ENCODE data around the gene KISS1R. TPM values are rescaled to one million over a fixed set of nuclear protein-coding genes. Genes with fewer than 3 reads are reported as not detected.

KISS1R gene
- total and polyA plus RNA-seq, 12 donors = 0.25 to 0.44 TPM; not detected in 10

GRCh38 chr19:931860-932647, 14.9 kb downstream of the KISS1R start:
- H3K36me3 ChIP-seq (replicated peaks in 1 of 2) = no peaks in the 10 kb centered on the region
- H3K4me3 ChIP-seq = no peak overlapping the region
- intact Hi-C loops (cut with DNase I) = no loop called here
- H3K4me1 ChIP-seq (replicated peaks in 1 of 2) = peaks cover 21 to 25% of the 10 kb centered on the region in 2 donors
- 87 to 93% (median 88%) methylated on average over 29 to 32 of the region's 32 CpGs for WGBS, 4 donors
- no peaks in the 10 kb centered on the region for H3K27me3 ChIP-seq
- peak in 1 of 7 donors; percentile 20 for DNase-seq
- no peak for TF ChIP-seq POLR2A (IDR thresholded peaks at IDR 0.05)
- TF ChIP-seq, protein P1, sequence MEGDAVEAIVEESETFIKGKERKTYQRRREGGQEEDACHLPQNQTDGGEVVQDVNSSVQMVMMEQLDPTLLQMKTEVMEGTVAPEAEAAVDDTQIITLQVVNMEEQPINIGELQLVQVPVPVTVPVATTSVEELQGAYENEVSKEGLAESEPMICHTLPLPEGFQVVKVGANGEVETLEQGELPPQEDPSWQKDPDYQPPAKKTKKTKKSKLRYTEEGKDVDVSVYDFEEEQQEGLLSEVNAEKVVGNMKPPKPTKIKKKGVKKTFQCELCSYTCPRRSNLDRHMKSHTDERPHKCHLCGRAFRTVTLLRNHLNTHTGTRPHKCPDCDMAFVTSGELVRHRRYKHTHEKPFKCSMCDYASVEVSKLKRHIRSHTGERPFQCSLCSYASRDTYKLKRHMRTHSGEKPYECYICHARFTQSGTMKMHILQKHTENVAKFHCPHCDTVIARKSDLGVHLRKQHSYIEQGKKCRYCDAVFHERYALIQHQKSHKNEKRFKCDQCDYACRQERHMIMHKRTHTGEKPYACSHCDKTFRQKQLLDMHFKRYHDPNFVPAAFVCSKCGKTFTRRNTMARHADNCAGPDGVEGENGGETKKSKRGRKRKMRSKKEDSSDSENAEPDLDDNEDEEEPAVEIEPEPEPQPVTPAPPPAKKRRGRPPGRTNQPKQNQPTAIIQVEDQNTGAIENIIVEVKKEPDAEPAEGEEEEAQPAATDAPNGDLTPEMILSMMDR (IDR thresholded peaks at IDR 0.05) = no peak
- H3K9me3 ChIP-seq (replicated peaks in 1 of 3) = no peaks in the 10 kb centered on the region
- peak overlapping the region in 3 of 5 donors; percentile 38 to 79 (median 54) for H3K27ac ChIP-seq

DNA sequence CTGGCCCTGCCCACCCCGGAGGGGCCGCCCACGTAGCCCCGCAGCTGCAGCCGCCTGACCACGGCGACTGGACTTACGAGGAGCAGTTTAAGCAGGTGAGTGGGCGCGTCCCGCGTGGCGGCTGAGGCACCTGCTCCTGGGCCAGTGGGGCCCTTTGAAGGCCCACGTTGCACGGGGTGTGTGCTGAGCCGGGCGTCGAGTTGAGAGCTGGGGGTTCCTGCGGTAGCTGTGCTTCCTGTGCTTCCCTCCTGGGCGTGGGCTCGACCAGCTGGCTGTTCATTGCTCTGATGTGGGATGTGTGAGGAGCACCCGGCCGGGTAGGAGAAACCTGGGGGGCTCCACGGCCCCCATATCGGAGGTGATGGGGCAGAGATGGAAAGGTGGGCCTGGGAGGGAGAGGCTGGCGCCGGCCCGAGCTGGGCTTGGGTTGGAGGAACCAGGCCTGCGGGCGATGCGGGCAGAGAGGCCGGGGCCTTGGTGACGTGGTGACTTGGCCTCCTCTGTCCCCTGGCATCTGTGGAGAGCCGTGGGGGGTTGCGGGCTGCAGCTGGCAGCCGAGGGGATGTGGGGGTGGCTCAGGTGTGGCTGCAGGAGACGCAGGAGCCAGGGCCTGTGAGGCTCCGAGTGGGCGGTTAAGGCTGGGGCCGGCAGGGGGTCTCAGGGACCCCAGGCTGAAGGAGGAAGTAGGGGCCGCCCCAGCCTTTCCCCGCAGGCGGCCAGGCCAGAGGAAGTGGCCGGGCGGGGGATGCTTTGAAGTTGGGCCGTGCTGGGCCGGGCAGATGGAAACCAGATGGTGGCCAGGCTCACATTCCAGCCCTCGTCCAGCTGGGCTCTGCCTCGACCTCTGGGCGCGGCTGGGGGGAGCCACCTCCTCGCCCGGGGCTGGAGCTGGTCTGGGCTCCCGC, 15.8 kb downstream of the KISS1R start:
- peak in 6 of 7 donors; percentile 33 to 80 (median 59) for DNase-seq
- Histone ChIP-seq H3K36me3 (replicated peaks in 1 of 2) (no peaks in the 10 kb centered on the region), H3K27me3 (no peaks in the 10 kb centered on the region), H3K27ac (peak overlapping the region in 3 of 5 donors; percentile 38 to 79 (median 54)), H3K9me3 (replicated peaks in 1 of 3) (no peaks in the 10 kb centered on the region), H3K4me3 (no peak overlapping the region), H3K4me1 (replicated peaks in 1 of 2) (peaks cover 14 to 25% of the 10 kb centered on the region in 2 donors)
- no peak for TF ChIP-seq POLR2A (IDR thresholded peaks at IDR 0.05)
- TF ChIP-seq, protein P1 (IDR thresholded peaks at IDR 0.05) = no peak
- WGBS, 4 donors = 57 to 67% (median 62%) methylated on average over 27 to 54 of the region's 54 CpGs
- intact Hi-C loops (cut with DNase I) = no loop called here

- Histone ChIP-seq H3K9me3 (replicated peaks in 1 of 3) (no peaks in the 10 kb centered on the region), H3K36me3 (replicated peaks in 1 of 2) (no peaks in the 10 kb centered on the region), H3K27ac (peak overlapping the region in 2 of 5 donors; percentile 54 to 79), H3K27me3 (no peaks in the 10 kb centered on the region), H3K4me1 (replicated peaks in 1 of 2) (peaks cover 14 to 25% of the 10 kb centered on the region in 2 donors), H3K4me3 (no peak overlapping the region)
- TF ChIP-seq POLR2A (IDR thresholded peaks at IDR 0.05) = no peak
- TF ChIP-seq, protein P1 (IDR thresholded peaks at IDR 0.05) = no peak
- no peak for DNase-seq
- intact Hi-C loops (cut with DNase I) = no loop called here
- WGBS, 4 donors = 54 to 75% (median 70%) methylated on average over 7 to 14 of the region's 14 CpGs
Observed at GRCh38 chr19:933553-933882, 16.4 kb downstream of the KISS1R start.

GRCh38 chr19:934197-934840, 17.2 kb downstream of the KISS1R start:
- intact Hi-C loops (cut with DNase I) = no loop called here
- 84 to 88% (median 87%) methylated on average over 5 to 29 of the region's 29 CpGs for WGBS, 4 donors
- Histone ChIP-seq H3K36me3 (replicated peaks in 1 of 2) (no peaks in the 10 kb centered on the region), H3K27ac (peak overlapping the region in 3 of 5 donors; percentile 65 to 73 (median 70)), H3K27me3 (no peaks in the 10 kb centered on the region), H3K9me3 (replicated peaks in 1 of 3) (no peaks in the 10 kb centered on the region), H3K4me1 (replicated peaks in 1 of 2) (peaks cover 14 to 25% of the 10 kb centered on the region in 2 donors), H3K4me3 (no peak overlapping the region)
- TF ChIP-seq, protein P1 (IDR thresholded peaks at IDR 0.05) = no peak
- no peak for TF ChIP-seq POLR2A (IDR thresholded peaks at IDR 0.05)
- peak in 1 of 7 donors; percentile 26 for DNase-seq

Measured in adrenal gland (tissue), 12 donors.